ENCODE results near the gene LTC4S.

Gene LTC4S

DNA sequence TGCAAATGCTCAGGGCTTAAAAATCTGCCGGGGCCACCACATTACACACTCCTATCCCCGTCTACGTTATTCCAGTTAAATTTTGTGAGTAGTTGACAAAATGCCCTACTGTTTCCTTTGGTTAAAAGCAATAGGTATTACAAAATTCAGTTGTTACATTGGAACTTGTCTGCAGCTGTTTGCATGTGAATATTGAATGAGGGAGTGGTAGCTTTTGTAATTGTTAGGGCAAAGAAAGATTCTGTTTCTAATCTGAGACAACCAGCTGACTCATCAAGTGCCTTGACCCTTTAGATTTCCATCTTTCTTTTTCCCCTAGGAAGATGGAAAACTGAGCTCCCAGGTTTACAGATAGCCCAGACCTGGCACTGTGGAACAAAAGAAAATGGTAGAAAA, 31.0 kb upstream of the LTC4S start:
- Histone ChIP-seq H3K9ac (ENCODE audit: low read length in 2 of 2) (no peak overlapping the region), H3K4me3 (ENCODE audit: low read length in 2 of 2) (peak overlapping the region in 1 of 2 donors; percentile 20), H3K27ac (ENCODE audit: low read length) (peak overlapping the region; percentile 49)

DNA sequence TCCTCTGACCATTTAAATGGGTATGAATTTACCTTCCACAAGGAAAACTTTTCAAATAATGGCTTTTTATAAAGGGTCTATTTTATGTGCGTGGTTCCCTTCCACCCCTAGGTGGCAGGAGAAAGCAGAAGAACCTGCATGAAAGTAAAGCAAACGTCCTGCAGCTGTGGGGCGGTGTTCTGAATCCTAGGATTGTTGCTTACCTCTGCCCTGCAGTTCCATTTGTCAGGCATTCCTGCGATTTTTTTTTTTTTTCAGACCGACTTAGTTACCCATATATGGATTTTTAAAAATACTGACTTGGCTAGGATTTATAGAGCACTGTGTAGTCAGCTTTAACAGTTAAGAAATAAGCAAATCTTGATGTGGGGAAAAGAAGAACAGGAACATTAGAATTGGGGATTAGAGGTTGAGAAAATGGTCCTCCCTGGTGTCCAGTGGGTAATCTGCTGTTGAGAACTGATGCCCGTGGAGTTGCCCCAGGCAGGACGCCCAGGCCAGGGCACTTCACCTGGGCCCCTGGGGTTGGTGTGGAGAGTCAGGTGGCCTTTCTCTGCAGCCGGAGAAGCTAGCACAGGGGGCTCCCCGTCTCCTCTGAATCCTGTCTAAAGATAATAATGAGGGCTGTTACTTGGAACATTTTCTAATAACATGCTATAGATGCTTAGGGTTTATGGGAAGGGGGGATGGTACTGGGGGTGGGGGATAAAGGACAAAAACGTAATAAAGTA, 30.4 kb upstream of the LTC4S start:
- H3K4me3 ChIP-seq (ENCODE audit: low read length in 2 of 2) = peak overlapping the region in 1 of 2 donors; percentile 8
- H3K9me3 ChIP-seq (ENCODE audit: control insufficient read depth in 2 of 2, low read length in 2 of 2) = no peaks in the 10 kb centered on the region
- H3K4me1 ChIP-seq (ENCODE audit: control insufficient read depth, insufficient read depth, low read length) = peaks cover 48% of the 10 kb centered on the region
- peak overlapping the region; percentile 41 for H3K27ac ChIP-seq (ENCODE audit: low read length)
- no peak overlapping the region for H3K9ac ChIP-seq (ENCODE audit: low read length in 2 of 2)
- no peaks in the 10 kb centered on the region for H3K27me3 ChIP-seq (ENCODE audit: control insufficient read depth in 1 of 2, insufficient read depth in 2 of 2, low read length in 2 of 2)
- peaks cover 18 to 21% of the 10 kb centered on the region in 2 donors for H3K36me3 ChIP-seq (ENCODE audit: control insufficient read depth in 2 of 2, insufficient read depth in 2 of 2, low read length in 2 of 2)

More for the DNA sequence above, 31.0 kb upstream of the LTC4S start:
- H3K27me3 ChIP-seq (ENCODE audit: control insufficient read depth in 1 of 2, insufficient read depth in 2 of 2, low read length in 2 of 2) = no peaks in the 10 kb centered on the region
- H3K4me1 ChIP-seq (ENCODE audit: control insufficient read depth, insufficient read depth, low read length) = peaks cover 48% of the 10 kb centered on the region
- no peaks in the 10 kb centered on the region for H3K9me3 ChIP-seq (ENCODE audit: control insufficient read depth in 2 of 2, low read length in 2 of 2)
- H3K36me3 ChIP-seq (ENCODE audit: control insufficient read depth in 2 of 2, insufficient read depth in 2 of 2, low read length in 2 of 2) = peaks cover 18 to 19% of the 10 kb centered on the region in 2 donors

DNA sequence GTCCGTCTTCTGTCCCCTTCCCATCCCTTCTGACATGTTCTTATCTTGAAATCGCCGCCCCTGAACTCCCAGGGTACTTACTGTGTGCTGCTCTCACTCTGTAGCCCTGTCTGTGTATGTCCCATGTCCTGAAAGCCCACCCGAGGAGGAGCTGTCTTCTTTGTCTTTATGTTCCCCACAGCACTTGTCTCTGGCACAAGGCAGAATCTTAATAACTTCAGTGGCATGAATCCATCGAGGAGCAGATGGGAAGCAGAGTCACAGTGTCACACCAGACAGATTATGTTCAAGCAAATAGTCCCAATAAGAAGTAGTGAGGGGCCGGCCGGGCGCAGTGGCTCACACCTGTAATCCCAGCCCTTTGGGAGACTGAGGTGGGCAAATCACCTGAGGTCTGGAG, 29.7 kb upstream of the LTC4S start:
- Histone ChIP-seq H3K27me3 (ENCODE audit: control insufficient read depth in 1 of 2, insufficient read depth in 2 of 2, low read length in 2 of 2) (no peaks in the 10 kb centered on the region), H3K9me3 (ENCODE audit: control insufficient read depth in 2 of 2, low read length in 2 of 2) (no peaks in the 10 kb centered on the region), H3K36me3 (ENCODE audit: control insufficient read depth in 2 of 2, insufficient read depth in 2 of 2, low read length in 2 of 2) (peaks cover 20 to 28% of the 10 kb centered on the region in 2 donors), H3K4me3 (ENCODE audit: low read length in 2 of 2) (no peak overlapping the region), H3K4me1 (ENCODE audit: control insufficient read depth, insufficient read depth, low read length) (peaks cover 48% of the 10 kb centered on the region), H3K9ac (ENCODE audit: low read length in 2 of 2) (no peak overlapping the region), H3K27ac (ENCODE audit: low read length) (peak overlapping the region; percentile 41)

- Histone ChIP-seq H3K4me1 (ENCODE audit: control insufficient read depth, insufficient read depth, low read length) (peaks cover 45% of the 10 kb centered on the region), H3K27ac (ENCODE audit: low read length) (no peak overlapping the region), H3K9me3 (ENCODE audit: control insufficient read depth in 2 of 2, low read length in 2 of 2) (no peaks in the 10 kb centered on the region), H3K9ac (ENCODE audit: low read length in 2 of 2) (no peak overlapping the region), H3K27me3 (ENCODE audit: control insufficient read depth in 1 of 2, insufficient read depth in 2 of 2, low read length in 2 of 2) (no peaks in the 10 kb centered on the region), H3K36me3 (ENCODE audit: control insufficient read depth in 2 of 2, insufficient read depth in 2 of 2, low read length in 2 of 2) (peaks cover 28 to 34% of the 10 kb centered on the region in 2 donors), H3K4me3 (ENCODE audit: low read length in 2 of 2) (no peak overlapping the region)
These were observed 28.4 kb upstream of the LTC4S start for GRCh38 chr5:179765400-179765799.

GRCh38 chr5:179766021-179766725, 27.6 kb upstream of the LTC4S start:
- Histone ChIP-seq H3K36me3 (ENCODE audit: control insufficient read depth in 2 of 2, insufficient read depth in 2 of 2, low read length in 2 of 2) (peaks cover 35 to 42% of the 10 kb centered on the region in 2 donors), H3K4me1 (ENCODE audit: control insufficient read depth, insufficient read depth, low read length) (peaks cover 44% of the 10 kb centered on the region), H3K27ac (ENCODE audit: low read length) (peak overlapping the region; percentile 11), H3K9me3 (ENCODE audit: control insufficient read depth in 2 of 2, low read length in 2 of 2) (no peaks in the 10 kb centered on the region), H3K27me3 (ENCODE audit: control insufficient read depth in 1 of 2, insufficient read depth in 2 of 2, low read length in 2 of 2) (no peaks in the 10 kb centered on the region), H3K9ac (ENCODE audit: low read length in 2 of 2) (no peak overlapping the region), H3K4me3 (ENCODE audit: low read length in 2 of 2) (no peak overlapping the region)

DNA sequence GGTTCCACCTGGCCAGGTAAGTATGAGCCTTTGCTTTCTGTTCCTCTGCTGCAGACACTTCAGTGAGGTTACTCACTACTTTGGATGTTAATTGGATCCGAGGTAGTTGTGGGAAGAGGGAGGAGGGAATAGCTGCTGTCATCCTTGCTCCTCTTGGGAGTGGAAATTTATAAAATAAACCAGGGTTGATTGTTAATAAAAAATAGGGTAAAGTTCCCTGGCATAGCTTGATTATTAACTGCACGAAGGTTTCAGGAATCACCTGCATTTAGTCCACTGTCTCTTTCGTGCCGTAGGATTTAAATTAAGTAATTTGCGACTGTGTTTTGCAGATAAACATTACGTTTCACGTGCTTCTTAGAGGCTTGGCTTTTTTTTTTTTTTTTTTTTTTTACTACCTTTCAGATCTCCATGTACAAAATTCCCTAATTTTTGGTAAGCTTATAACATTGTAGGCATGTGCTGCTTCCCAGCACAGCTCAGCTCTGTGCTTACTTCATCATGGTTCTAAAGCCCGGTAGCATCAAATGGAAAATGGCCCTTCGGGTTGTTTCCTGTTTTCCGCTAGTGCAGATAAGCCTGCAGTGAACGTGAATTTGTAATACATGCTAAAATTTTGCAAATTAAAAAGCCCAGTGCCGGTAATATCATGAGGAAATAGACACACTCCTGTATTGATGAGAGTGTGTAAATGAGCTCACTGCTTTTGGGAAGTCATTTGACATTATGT, 26.9 kb upstream of the LTC4S start:
- Histone ChIP-seq H3K4me1 (ENCODE audit: control insufficient read depth, insufficient read depth, low read length) (peaks cover 40% of the 10 kb centered on the region), H3K9ac (ENCODE audit: low read length in 2 of 2) (no peak overlapping the region), H3K27ac (ENCODE audit: low read length) (peak overlapping the region; percentile 11), H3K27me3 (ENCODE audit: control insufficient read depth in 1 of 2, insufficient read depth in 2 of 2, low read length in 2 of 2) (no peaks in the 10 kb centered on the region), H3K9me3 (ENCODE audit: control insufficient read depth in 2 of 2, low read length in 2 of 2) (no peaks in the 10 kb centered on the region), H3K4me3 (ENCODE audit: low read length in 2 of 2) (no peak overlapping the region), H3K36me3 (ENCODE audit: control insufficient read depth in 2 of 2, insufficient read depth in 2 of 2, low read length in 2 of 2) (peaks cover 42 to 49% of the 10 kb centered on the region in 2 donors)

DNA sequence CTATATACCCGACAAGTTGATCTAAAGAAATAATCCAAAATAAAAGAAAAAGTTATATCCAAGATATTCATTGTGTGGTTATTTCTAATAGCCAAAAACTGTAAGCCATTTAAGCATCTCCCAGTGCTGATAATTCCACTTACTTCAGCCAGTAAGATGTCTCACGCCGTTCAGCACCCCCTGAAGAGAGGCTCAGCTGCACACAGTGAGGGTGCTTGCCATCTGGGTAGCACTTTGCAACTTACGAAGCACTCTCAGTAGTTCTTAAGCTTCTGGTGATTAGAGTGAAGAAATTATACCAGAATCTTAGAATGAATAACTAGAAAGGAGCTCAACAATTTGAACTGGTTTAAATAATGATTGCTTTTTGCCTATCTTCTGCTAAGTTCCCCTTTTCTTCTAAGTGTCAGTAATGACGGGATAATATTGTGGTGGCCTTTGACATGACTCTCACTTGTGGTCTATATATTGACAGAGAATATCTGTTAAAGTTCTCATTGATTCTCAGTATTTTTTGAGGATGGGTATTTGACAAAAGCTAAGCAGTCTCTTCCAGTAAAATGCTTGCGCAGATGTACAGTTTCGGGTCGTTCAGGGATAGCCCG, 26.2 kb upstream of the LTC4S start:
- Histone ChIP-seq H3K4me1 (ENCODE audit: control insufficient read depth, insufficient read depth, low read length) (peaks cover 33% of the 10 kb centered on the region), H3K4me3 (ENCODE audit: low read length in 2 of 2) (no peak overlapping the region), H3K36me3 (ENCODE audit: control insufficient read depth in 2 of 2, insufficient read depth in 2 of 2, low read length in 2 of 2) (peaks cover 47 to 54% of the 10 kb centered on the region in 2 donors), H3K27me3 (ENCODE audit: control insufficient read depth in 1 of 2, insufficient read depth in 2 of 2, low read length in 2 of 2) (no peaks in the 10 kb centered on the region), H3K9ac (ENCODE audit: low read length in 2 of 2) (no peak overlapping the region), H3K9me3 (ENCODE audit: control insufficient read depth in 2 of 2, low read length in 2 of 2) (no peaks in the 10 kb centered on the region), H3K27ac (ENCODE audit: low read length) (no peak overlapping the region)

- Histone ChIP-seq H3K36me3 (ENCODE audit: control insufficient read depth in 2 of 2, insufficient read depth in 2 of 2, low read length in 2 of 2) (peaks cover 55 to 61% of the 10 kb centered on the region in 2 donors), H3K4me1 (ENCODE audit: control insufficient read depth, insufficient read depth, low read length) (peaks cover 27% of the 10 kb centered on the region), H3K27me3 (ENCODE audit: control insufficient read depth in 1 of 2, insufficient read depth in 2 of 2, low read length in 2 of 2) (no peaks in the 10 kb centered on the region)
These were observed 25.3 kb upstream of the LTC4S start for GRCh38 chr5:179768326-179769085.

DNA sequence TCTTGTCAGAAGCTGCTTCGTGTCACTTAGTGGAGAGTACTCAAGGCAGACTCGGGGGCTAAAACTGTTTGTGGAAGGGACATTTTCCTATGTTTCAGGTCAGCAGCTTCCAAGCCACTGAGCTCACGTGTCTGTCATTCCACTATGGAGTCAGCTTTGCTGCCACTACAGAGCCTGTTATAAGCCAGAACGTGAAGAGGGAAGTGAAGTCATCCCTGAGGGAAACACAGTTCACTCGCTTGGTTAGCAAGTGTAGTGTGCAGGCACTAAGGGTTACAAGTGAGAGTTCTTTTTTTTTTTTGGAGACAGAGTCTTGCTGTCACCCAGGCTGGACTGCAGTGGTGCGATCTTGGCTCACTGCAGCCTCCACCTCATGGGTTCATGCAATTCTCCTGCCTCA, 24.5 kb upstream of the LTC4S start:
- Histone ChIP-seq H3K9me3 (ENCODE audit: control insufficient read depth in 2 of 2, low read length in 2 of 2) (no peaks in the 10 kb centered on the region), H3K27ac (ENCODE audit: low read length) (no peak overlapping the region), H3K4me1 (ENCODE audit: control insufficient read depth, insufficient read depth, low read length) (peaks cover 21% of the 10 kb centered on the region), H3K36me3 (ENCODE audit: control insufficient read depth in 2 of 2, insufficient read depth in 2 of 2, low read length in 2 of 2) (peaks cover 62 to 69% of the 10 kb centered on the region in 2 donors), H3K27me3 (ENCODE audit: control insufficient read depth in 1 of 2, insufficient read depth in 2 of 2, low read length in 2 of 2) (no peaks in the 10 kb centered on the region), H3K4me3 (ENCODE audit: low read length in 2 of 2) (no peak overlapping the region), H3K9ac (ENCODE audit: low read length in 2 of 2) (no peak overlapping the region)

More at GRCh38 chr5:179768326-179769085, 25.3 kb upstream of the LTC4S start:
- no peaks in the 10 kb centered on the region for H3K9me3 ChIP-seq (ENCODE audit: control insufficient read depth in 2 of 2, low read length in 2 of 2)
- no peak overlapping the region for H3K9ac ChIP-seq (ENCODE audit: low read length in 2 of 2)
- H3K27ac ChIP-seq (ENCODE audit: low read length) = no peak overlapping the region
- H3K4me3 ChIP-seq (ENCODE audit: low read length in 2 of 2) = no peak overlapping the region

- Histone ChIP-seq H3K27ac (ENCODE audit: low read length) (no peak overlapping the region), H3K9me3 (ENCODE audit: control insufficient read depth in 2 of 2, low read length in 2 of 2) (no peaks in the 10 kb centered on the region), H3K4me1 (ENCODE audit: control insufficient read depth, insufficient read depth, low read length) (peaks cover 21% of the 10 kb centered on the region), H3K27me3 (ENCODE audit: control insufficient read depth in 1 of 2, insufficient read depth in 2 of 2, low read length in 2 of 2) (no peaks in the 10 kb centered on the region), H3K4me3 (ENCODE audit: low read length in 2 of 2) (no peak overlapping the region), H3K9ac (ENCODE audit: low read length in 2 of 2) (no peak overlapping the region), H3K36me3 (ENCODE audit: control insufficient read depth in 2 of 2, insufficient read depth in 2 of 2, low read length in 2 of 2) (peaks cover 66 to 73% of the 10 kb centered on the region in 2 donors)
These were observed 24.0 kb upstream of the LTC4S start for GRCh38 chr5:179769796-179770195.
